CD4-positive, alpha-beta T cell (primary cell): ENCODE results near the gene FYCO1. TPM values are rescaled to one million over a fixed set of nuclear protein-coding genes. Genes with fewer than 3 reads are reported as not detected.
A peak's percentile ranks its signal among the peaks of the same experiment; 100 is the strongest.

ENCODE experiments used
- ATAC-seq: fragments of 200-7000 bp; cut with Tn5 transposase; one replicate; pipeline ENCODE4 v1.10.0; 2022; ENCODE audit warnings: mild to moderate bottlenecking; ENCODE audit not compliant: poor library complexity
- CTCF ChIA-PET: fragments of 350-600 bp; sonication (Branson Sonifier 250); formaldehyde crosslinking; loops from one replicate; lab custom pipeline; 2021; ENCODE audit warnings: antibody characterized with exemption, inconsistent platforms; lab: Charles Lee
- POLR2A ChIA-PET: fragments of 350-600 bp; sonication (Branson Sonifier 250); formaldehyde crosslinking; loops from one replicate; lab custom pipeline; 2021; ENCODE audit warnings: antibody characterized with exemption, inconsistent platforms; lab: Charles Lee
- DNase-seq, 14 experiments: peaks; one replicate each; pipeline ENCODE4 v3.0.0-alpha.2; 2013 to 2020; ENCODE audit warnings: mixed read lengths in 2 of 14
- H3K27ac ChIP-seq, 2 donors: one replicate each; pipeline versions ENCODE4 v1.5.1 to v1.7.0; 2013; ENCODE audit warnings: low read length in 2 of 2, low read depth in 1 of 2, mild to moderate bottlenecking in 1 of 2
- H3K27me3 ChIP-seq, 2 experiments: 1 replicate in 1 of 2; 2 replicates in 1 of 2; pipeline versions ENCODE4 v1.6.1 to v1.7.0; 2013; ENCODE audit warnings: low read length in 2 of 2, control low read depth in 1 of 2, mild to moderate bottlenecking in 1 of 2, moderate library complexity in 1 of 2; ENCODE audit not compliant: insufficient read depth in 2 of 2, control insufficient read depth in 1 of 2
- H3K36me3 ChIP-seq: one replicate; pipeline ENCODE4 v1.6.1; 2013; ENCODE audit warnings: low read length, control low read depth; ENCODE audit not compliant: insufficient read depth
- H3K4me1 ChIP-seq: one replicate; pipeline ENCODE4 v1.6.1; 2013; ENCODE audit warnings: low read length, control low read depth; ENCODE audit not compliant: insufficient read depth
- H3K4me3 ChIP-seq: one replicate; pipeline ENCODE4 v1.5.1; 2013; ENCODE audit warnings: mild to moderate bottlenecking, low read length, moderate library complexity
- H3K9me3 ChIP-seq, 2 experiments: 1 replicate in 1 of 2; 2 replicates in 1 of 2; pipeline versions ENCODE4 v1.6.1 to v1.7.0; 2013; ENCODE audit warnings: low read length in 2 of 2, mild to moderate bottlenecking in 2 of 2, control low read depth in 1 of 2, moderate library complexity in 1 of 2; ENCODE audit not compliant: control insufficient read depth in 1 of 2, insufficient read depth in 1 of 2
- H3K27ac Mint-ChIP-seq: one replicate; pipeline ENCODE4 v1.8.0; 2020; ENCODE audit warnings: mixed read lengths
- H3K27me3 Mint-ChIP-seq: one replicate; pipeline ENCODE4 v1.8.0; 2021; ENCODE audit warnings: mixed read lengths
- H3K36me3 Mint-ChIP-seq: one replicate; pipeline ENCODE4 v1.8.0; 2021; ENCODE audit warnings: low read depth, mixed read lengths
- H3K4me1 Mint-ChIP-seq: one replicate; pipeline ENCODE4 v1.8.0; 2021; ENCODE audit warnings: low read depth, mixed read lengths
- H3K4me3 Mint-ChIP-seq: one replicate; pipeline ENCODE4 v1.8.0; 2020; ENCODE audit warnings: mild to moderate bottlenecking, mixed read lengths
- H3K9me3 Mint-ChIP-seq: one replicate; pipeline ENCODE4 v1.8.0; 2020; ENCODE audit warnings: mixed read lengths
- intact Hi-C, 2 experiments: fragments of 100-400 bp; cut with DNase I in 1 of 2; cut with micrococcal nuclease in 1 of 2; formaldehyde crosslinking; loops; one replicate each; pipeline versions ENCODE4 v1.15.1 to v1.9.0; 2023 to 2025; cut with DNase I, micrococcal nuclease
- total RNA-seq, 174 experiments: library from RNA in 2 of 174; stranded (reverse) in 2 of 174; gene quantifications; one replicate each; pipeline ENCODE4 v1.2.3 and lab custom pipeline; 2021 to 2026
- TF ChIP-seq, protein P1 (sequence below): fragments of 200-600 bp; IDR thresholded peaks from one replicate; pipeline ENCODE4 v1.8.0; 2022; ENCODE audit warnings: antibody characterized with exemption, mild to moderate bottlenecking

FYCO1 gene
- total RNA-seq, 2 experiments from 2014 or later = 17.4 to 20.1 TPM

DNA sequence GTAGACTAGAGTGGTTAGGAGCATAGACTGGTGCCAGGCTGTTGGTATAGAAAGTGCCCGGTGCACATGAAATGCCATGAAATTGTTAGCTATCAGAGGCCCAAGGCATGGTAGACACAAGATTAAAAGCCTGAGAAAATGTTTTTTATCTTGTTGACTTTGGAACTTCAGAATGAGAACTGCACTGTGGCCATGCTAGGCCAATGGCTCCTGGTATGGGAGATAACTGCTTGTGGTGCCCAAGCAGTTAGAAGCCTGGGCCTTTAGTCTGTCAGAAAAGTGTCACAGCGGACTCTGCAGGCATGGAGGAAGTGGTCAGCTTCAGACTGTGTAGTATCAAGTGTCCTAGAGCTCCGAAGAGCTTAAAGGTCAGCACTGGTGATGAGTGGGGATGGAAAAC, 11.9 kb downstream of the FYCO1 start:
- no peaks in the 10 kb centered on the region for H3K9me3 Mint-ChIP-seq
- Histone ChIP-seq H3K27ac (no peak overlapping the region), H3K27me3 (no peaks in the 10 kb centered on the region), H3K36me3 (peaks cover 59% of the 10 kb centered on the region), H3K4me3 (no peak overlapping the region), H3K9me3 (no peaks in the 10 kb centered on the region), H3K4me1 (peaks cover 57% of the 10 kb centered on the region)
- CTCF ChIA-PET = interaction anchor here (1.0 kb wide), 1 partner anchor 9 kb away, joined by 3 read pairs; no protein-coding TSS in a partner anchor
- TF ChIP-seq, protein P1, sequence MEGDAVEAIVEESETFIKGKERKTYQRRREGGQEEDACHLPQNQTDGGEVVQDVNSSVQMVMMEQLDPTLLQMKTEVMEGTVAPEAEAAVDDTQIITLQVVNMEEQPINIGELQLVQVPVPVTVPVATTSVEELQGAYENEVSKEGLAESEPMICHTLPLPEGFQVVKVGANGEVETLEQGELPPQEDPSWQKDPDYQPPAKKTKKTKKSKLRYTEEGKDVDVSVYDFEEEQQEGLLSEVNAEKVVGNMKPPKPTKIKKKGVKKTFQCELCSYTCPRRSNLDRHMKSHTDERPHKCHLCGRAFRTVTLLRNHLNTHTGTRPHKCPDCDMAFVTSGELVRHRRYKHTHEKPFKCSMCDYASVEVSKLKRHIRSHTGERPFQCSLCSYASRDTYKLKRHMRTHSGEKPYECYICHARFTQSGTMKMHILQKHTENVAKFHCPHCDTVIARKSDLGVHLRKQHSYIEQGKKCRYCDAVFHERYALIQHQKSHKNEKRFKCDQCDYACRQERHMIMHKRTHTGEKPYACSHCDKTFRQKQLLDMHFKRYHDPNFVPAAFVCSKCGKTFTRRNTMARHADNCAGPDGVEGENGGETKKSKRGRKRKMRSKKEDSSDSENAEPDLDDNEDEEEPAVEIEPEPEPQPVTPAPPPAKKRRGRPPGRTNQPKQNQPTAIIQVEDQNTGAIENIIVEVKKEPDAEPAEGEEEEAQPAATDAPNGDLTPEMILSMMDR = no peak
- intact Hi-C loops = no loop called here
- peaks cover 53% of the 10 kb centered on the region for H3K4me1 Mint-ChIP-seq
- peak overlapping the region; percentile 47 for H3K27ac Mint-ChIP-seq
- ATAC-seq = no peak
- H3K4me3 Mint-ChIP-seq = no peak overlapping the region
- no peak for DNase-seq
- H3K27me3 Mint-ChIP-seq = no peaks in the 10 kb centered on the region
- POLR2A ChIA-PET = no interaction called here
- H3K36me3 Mint-ChIP-seq = peaks cover 76% of the 10 kb centered on the region

DNA sequence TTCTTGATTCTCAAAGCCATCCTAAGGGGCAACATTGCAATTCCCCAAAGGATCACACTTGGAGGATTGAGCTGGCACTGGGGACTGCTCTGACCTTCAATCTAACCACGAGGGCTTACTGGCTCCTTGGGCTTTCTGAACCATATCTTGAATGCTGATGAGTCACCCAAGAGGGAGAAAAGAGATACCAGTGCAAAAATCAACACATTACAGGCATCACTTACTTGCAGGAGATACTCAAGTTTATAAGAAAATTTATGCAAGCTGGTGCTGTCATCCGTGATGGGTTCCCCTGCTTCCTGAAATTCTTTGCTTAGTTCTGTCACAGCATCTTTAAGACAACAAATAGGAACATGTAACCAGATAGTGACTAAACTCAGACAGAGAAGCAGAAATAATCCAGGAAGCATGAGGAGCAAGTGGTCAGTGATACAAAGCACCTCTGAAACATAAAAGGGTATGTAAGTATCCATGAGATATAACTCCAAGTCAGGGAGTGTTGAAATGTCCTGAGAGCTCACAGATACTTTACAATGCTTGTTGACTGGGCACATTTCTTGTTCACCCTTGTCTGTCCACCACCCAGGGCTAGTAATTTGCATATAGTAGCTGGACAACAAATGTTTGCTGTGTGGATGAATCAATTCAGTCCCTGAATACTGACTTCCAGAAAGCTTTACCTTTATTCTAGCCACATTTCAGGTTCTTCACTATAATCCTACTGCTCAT, 14.1 kb downstream of the FYCO1 start:
- H3K27ac Mint-ChIP-seq = peak overlapping the region; percentile 64
- intact Hi-C loops = no loop called here
- no peak for ATAC-seq

DNA sequence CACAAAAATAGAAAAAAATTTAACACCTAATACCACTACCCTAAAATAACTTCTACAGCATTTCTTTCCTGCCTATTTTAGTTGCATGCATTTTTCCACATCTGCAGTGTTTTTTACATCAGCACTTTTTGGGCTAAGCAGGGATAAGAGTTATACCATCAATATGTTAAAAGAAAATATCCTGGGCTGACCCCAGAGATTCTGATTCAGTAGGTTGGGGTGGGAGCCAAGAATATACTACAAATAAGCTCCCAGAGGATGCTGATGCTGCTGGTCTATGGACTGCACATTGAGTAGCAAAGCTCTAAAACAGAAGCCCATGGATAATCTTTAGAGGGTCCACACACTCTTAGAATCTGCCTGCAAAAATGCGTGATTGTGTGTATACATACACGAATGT, 14.8 kb downstream of the FYCO1 start:
- TF ChIP-seq, protein P1 = no peak
- Histone ChIP-seq H3K9me3 (no peaks in the 10 kb centered on the region), H3K4me3 (no peak overlapping the region), H3K27me3 (no peaks in the 10 kb centered on the region), H3K36me3 (peaks cover 59% of the 10 kb centered on the region), H3K4me1 (peaks cover 62% of the 10 kb centered on the region), H3K27ac (peak overlapping the region in 1 of 2 donors; percentile 33)
- DNase-seq (no peak), ATAC-seq (no peak)
- H3K9me3 Mint-ChIP-seq = no peaks in the 10 kb centered on the region
- H3K27me3 Mint-ChIP-seq = no peaks in the 10 kb centered on the region
- CTCF ChIA-PET = interaction anchor here (0.9 to 2.2 kb wide), 3 partner anchors 12 to 98 kb away, joined by 3 to 5 read pairs (median 4); no protein-coding TSS in a partner anchor
- POLR2A ChIA-PET = no interaction called here
- intact Hi-C loops = loop anchor here in 1 of 2 experiments (1.0 kb wide), 1 partner anchor 14 kb away; the partner anchor contains the start of gene FYCO1
- H3K4me3 Mint-ChIP-seq = no peak overlapping the region
- H3K4me1 Mint-ChIP-seq = peaks cover 58% of the 10 kb centered on the region
- peaks cover 94% of the 10 kb centered on the region for H3K36me3 Mint-ChIP-seq
- peak overlapping the region; percentile 64 for H3K27ac Mint-ChIP-seq

More for the DNA sequence above, 14.1 kb downstream of the FYCO1 start:
- Histone ChIP-seq H3K27me3 (no peaks in the 10 kb centered on the region), H3K27ac (peak overlapping the region in 1 of 2 donors; percentile 33), H3K9me3 (no peaks in the 10 kb centered on the region), H3K4me3 (no peak overlapping the region), H3K4me1 (peaks cover 62% of the 10 kb centered on the region), H3K36me3 (peaks cover 59% of the 10 kb centered on the region)
- H3K36me3 Mint-ChIP-seq = peaks cover 96% of the 10 kb centered on the region
- no peak overlapping the region for H3K4me3 Mint-ChIP-seq
- H3K4me1 Mint-ChIP-seq = peaks cover 56% of the 10 kb centered on the region
- H3K9me3 Mint-ChIP-seq = no peaks in the 10 kb centered on the region
- CTCF ChIA-PET = interaction anchor here (0.6 to 2.2 kb wide), 3 partner anchors 11 to 43 kb away, joined by 3 to 9 read pairs (median 5); no protein-coding TSS in a partner anchor
- TF ChIP-seq, protein P1 = no peak
- DNase-seq = no peak
- H3K27me3 Mint-ChIP-seq = no peaks in the 10 kb centered on the region
- POLR2A ChIA-PET = no interaction called here
